Caco-2 (cell line): ENCODE results near the gene DCST1. TPM values are rescaled to one million over a fixed set of nuclear protein-coding genes. Genes with fewer than 3 reads are reported as not detected.

ENCODE experiments used
- BruUV-seq: library from RNA; stranded (reverse); fragments of 400-500 nt; replicated peaks from 2 replicates; lab custom pipeline; 2021; lab: Mats Ljungman, UMichigan
- CTCF ChIA-PET: fragments of 300-600 bp; sonication (Branson Sonifier 250); formaldehyde crosslinking; loops from one replicate; lab custom pipeline; 2022; ENCODE audit warnings: antibody characterized with exemption; lab: Charles Lee
- POLR2A ChIA-PET: fragments of 300-600 bp; sonication (Branson Sonifier 250); formaldehyde crosslinking; loops from one replicate; lab custom pipeline; 2022; ENCODE audit warnings: antibody characterized with exemption; lab: Charles Lee
- DNase-seq, 2 experiments: peaks; one replicate each; pipeline versions ENCODE4 v3.0.0 to v3.0.0-alpha.2; 2020 to 2022
- H3K27me3 ChIP-seq: replicated peaks from 2 replicates; pipeline ENCODE4 v1.6.0; 2011; ENCODE audit warnings: low read length; ENCODE audit not compliant: control insufficient read depth, insufficient read depth
- H3K36me3 ChIP-seq: 2 replicates; pipeline ENCODE4 v1.5.1; 2011; ENCODE audit warnings: low read length; ENCODE audit not compliant: control insufficient read depth, insufficient read depth
- H3K4me1 ChIP-seq: fragments of 250-450 bp; sonication (Bioruptor Pico); 2 replicates; pipeline ENCODE4 v1.5.1; 2020; ENCODE audit warnings: mild to moderate bottlenecking
- H3K4me3 ChIP-seq: 2 replicates; pipeline ENCODE4 v1.5.1; 2011; ENCODE audit warnings: low read depth, mild to moderate bottlenecking, control low read depth, low read length
- H3K9me3 ChIP-seq: fragments of 250-450 bp; sonication (Bioruptor Pico); 2 replicates; pipeline ENCODE4 v1.5.1; 2020; ENCODE audit warnings: mild to moderate bottlenecking, moderate library complexity
- H3K27ac Mint-ChIP-seq: one replicate; pipeline ENCODE4 v1.8.0; 2022; ENCODE audit warnings: mixed read lengths; ENCODE audit not compliant: unreplicated experiment
- H3K27me3 Mint-ChIP-seq: one replicate; pipeline ENCODE4 v1.8.0; 2022; ENCODE audit warnings: mixed read lengths; ENCODE audit not compliant: insufficient read depth, unreplicated experiment
- H3K36me3 Mint-ChIP-seq: one replicate; pipeline ENCODE4 v1.8.0; 2022; ENCODE audit warnings: mild to moderate bottlenecking, mixed read lengths; ENCODE audit not compliant: insufficient read depth, unreplicated experiment
- H3K4me1 Mint-ChIP-seq: one replicate; pipeline ENCODE4 v1.8.0; 2022; ENCODE audit warnings: low read depth, mixed read lengths; ENCODE audit not compliant: unreplicated experiment
- H3K4me3 Mint-ChIP-seq: one replicate; pipeline ENCODE4 v1.8.0; 2022; ENCODE audit warnings: mild to moderate bottlenecking, moderate library complexity, mixed read lengths; ENCODE audit not compliant: unreplicated experiment
- H3K9me3 Mint-ChIP-seq: one replicate; pipeline ENCODE4 v1.8.0; 2022; ENCODE audit warnings: mixed read lengths; ENCODE audit not compliant: unreplicated experiment
- CTCF ChIP-seq, 2 experiments: fragments of 200-600 bp in 1 of 2; IDR thresholded peaks; 1 replicate in 1 of 2; 2 replicates in 1 of 2; pipeline versions ENCODE4 v1.5.1 to v1.8.0; 2011 to 2022; ENCODE audit warnings: antibody characterized with exemption in 1 of 2, control low read depth in 1 of 2, inconsistent platforms in 1 of 2, low read depth in 1 of 2, low read length in 1 of 2, mild to moderate bottlenecking in 1 of 2, moderate library complexity in 1 of 2; ENCODE audit not compliant: insufficient read depth in 1 of 2, severe bottlenecking in 1 of 2, unreplicated experiment in 1 of 2
- intact Hi-C: fragments of 100-400 bp; cut with micrococcal nuclease; formaldehyde crosslinking; loops from one replicate; pipeline ENCODE4 v1.10.0; 2022; ENCODE audit not compliant: unreplicated experiment
- total RNA-seq: library from RNA; stranded (reverse); gene quantifications from 2 replicates; pipeline ENCODE4 v1.2.3, GENCODE V29; 2022

DCST1 gene
- total RNA-seq, 1 experiment from 2014 or later = not detected

DNA sequence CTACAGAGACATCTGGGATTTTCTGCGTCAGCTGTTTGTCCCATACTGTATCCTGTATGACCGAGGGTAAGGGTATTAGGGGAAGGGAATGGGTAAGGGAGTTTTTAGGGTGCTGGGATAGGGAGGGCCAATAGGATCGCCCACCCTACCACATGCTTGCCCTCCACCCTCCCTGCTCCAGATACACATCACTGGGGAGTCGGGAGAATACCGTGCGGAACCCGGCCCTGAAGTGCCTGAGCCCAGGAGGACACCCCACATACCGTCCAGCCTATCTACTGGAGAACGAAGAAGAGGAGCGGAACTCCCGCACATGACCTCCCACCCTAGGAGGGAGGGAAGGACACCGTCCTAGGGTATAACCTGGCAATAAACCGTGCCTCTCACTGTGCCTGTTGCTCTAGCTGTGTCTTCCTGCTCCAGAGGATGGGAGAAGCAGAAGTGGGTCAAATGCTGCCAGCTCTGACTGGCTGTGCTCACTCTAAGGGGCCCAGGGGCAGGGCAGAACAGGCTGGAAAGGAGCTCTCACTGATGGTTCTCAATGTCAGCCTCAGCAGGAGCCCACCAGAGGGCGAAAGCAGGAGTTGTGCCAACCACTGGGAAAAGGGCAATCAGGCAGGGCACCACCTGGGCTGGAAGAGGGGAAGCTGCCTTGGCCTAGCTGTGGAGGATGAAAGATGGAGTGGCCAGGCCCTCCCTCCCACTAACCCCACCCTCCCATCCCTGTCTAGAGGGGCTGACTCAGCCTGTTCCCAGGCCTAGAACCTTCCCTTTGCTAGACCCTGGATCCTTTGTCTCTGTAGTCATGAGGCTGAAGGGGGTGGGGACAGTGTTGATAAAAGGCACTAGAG is 40.7 kb upstream of the DCST1 start:
- Histone ChIP-seq H3K27me3 (no peaks in the 10 kb centered on the region), H3K36me3 (peaks cover 6% of the 10 kb centered on the region), H3K4me3 (no peak overlapping the region), H3K4me1 (0 out of 2 replicates have a peak, but pooled peaks cover 7% of the 10 kb centered on the region), H3K9me3 (no peaks in the 10 kb centered on the region)
- Mint-ChIP-seq H3K9me3 (no peaks in the 10 kb centered on the region), H3K4me1 (peaks cover 15% of the 10 kb centered on the region), H3K4me3 (no peak overlapping the region), H3K36me3 (peaks cover 29% of the 10 kb centered on the region), H3K27me3 (no peaks in the 10 kb centered on the region), H3K27ac (no peak overlapping the region)
- CTCF ChIA-PET = interaction anchor here (0.6 to 1.8 kb wide), 9 partner anchors 10 to 69 kb away, joined by 3 to 6 read pairs (median 3); partner anchors contain the start of genes FLAD1 and PMVK
- peak in 1 of 2 experiments; percentile 30 for DNase-seq
- TF ChIP-seq CTCF (IDR thresholded peaks at IDR 0.05; ENCODE audit: insufficient read depth in 1 of 2, low read depth in 1 of 2, low read length in 1 of 2, severe bottlenecking in 1 of 2, unreplicated experiment in 1 of 2) = peak in 1 of 2 experiments; percentile 36
- BruUV-seq = no TSS peak
- POLR2A ChIA-PET = interaction anchor here (0.9 to 1.5 kb wide), 4 partner anchors 8 to 32 kb away, joined by 3 to 14 read pairs (median 4); partner anchors contain the start of genes CKS1B, FLAD1 and PYGO2
- intact Hi-C loops = no loop called here

DNA sequence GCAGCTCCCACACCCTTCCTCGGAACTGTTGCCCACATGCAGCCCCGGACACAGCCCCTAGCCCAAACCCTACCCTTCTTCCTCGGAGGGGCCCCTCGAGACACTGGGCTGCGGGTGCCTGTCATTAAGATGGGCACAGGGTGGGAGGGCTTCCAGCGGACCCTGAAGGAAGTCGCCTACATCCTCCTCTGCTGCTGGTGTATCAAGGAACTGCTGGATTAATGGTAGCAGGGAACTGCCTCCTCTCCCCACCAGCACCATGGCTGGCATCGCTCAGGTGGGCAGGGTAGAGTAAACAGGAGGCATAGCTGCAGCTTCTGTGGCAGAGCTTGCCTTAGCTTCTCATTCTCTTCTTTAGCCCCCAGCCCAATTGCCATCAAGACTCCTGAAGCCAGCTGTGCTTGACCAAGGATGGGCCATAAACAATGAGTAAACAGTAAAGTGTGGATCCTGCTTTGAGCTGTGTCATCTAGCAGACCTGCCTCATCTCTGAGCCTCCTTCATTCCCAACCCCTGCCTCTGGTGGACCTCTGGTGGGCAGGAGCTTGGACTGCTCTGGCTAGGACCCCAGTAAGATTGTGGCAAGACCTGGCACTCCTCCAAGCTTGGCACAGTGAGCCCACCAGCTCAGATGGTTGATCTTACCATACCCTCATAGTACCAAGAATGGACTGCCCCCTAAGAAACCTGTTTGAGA is 39.9 kb upstream of the DCST1 start, which contains the start of gene LENEP:
Gene LENEP, plus strand, starts transcription at position 15 of the 697 bp plus-strand sequence. Its CDS starts 22 bp downstream, at position 37.
- Histone ChIP-seq H3K27me3 (no peaks in the 10 kb centered on the region), H3K4me3 (no peak within 1 kb of the TSS), H3K9me3 (no peaks in the 10 kb centered on the region), H3K4me1 (0 out of 2 replicates have a peak, but pooled peaks cover 7% of the 10 kb centered on the region), H3K36me3 (peaks cover 3% of the 10 kb centered on the region; the same call in 1 of the 2 replicates)
- Mint-ChIP-seq H3K36me3 (peaks cover 21% of the 10 kb centered on the region), H3K4me3 (no peak within 1 kb of the TSS), H3K4me1 (peaks cover 21% of the 10 kb centered on the region), H3K27ac (peak within 1 kb of the TSS; percentile 48), H3K9me3 (no peaks in the 10 kb centered on the region), H3K27me3 (no peaks in the 10 kb centered on the region)
- no peak for TF ChIP-seq CTCF (IDR thresholded peaks at IDR 0.05; ENCODE audit: insufficient read depth in 1 of 2, low read depth in 1 of 2, low read length in 1 of 2, severe bottlenecking in 1 of 2, unreplicated experiment in 1 of 2)
- DNase-seq = no peak
- ChIA-PET CTCF (interaction anchor here (0.6 to 1.8 kb wide), 13 partner anchors 10 to 1030 kb away, joined by 3 to 8 read pairs (median 4); partner anchors contain the start of genes FLAD1, PBXIP1, PMVK and PYGO2), POLR2A (interaction anchor here (0.9 to 1.5 kb wide), 5 partner anchors 9 to 32 kb away, joined by 3 to 14 read pairs (median 6); partner anchors contain the start of genes CKS1B, FLAD1 and PYGO2)
- intact Hi-C loops = no loop called here
- no TSS peak for BruUV-seq

GRCh38 chr1:154994269-154994587 is 39.4 kb upstream of the DCST1 start:
- peak overlapping the region; percentile 48 for H3K27ac Mint-ChIP-seq
- H3K4me3 Mint-ChIP-seq = no peak overlapping the region
- H3K4me1 ChIP-seq = 0 out of 2 replicates have a peak, but pooled peaks cover 11% of the 10 kb centered on the region
- no peaks in the 10 kb centered on the region for H3K9me3 Mint-ChIP-seq
- H3K9me3 ChIP-seq = no peaks in the 10 kb centered on the region
- TF ChIP-seq CTCF (IDR thresholded peaks at IDR 0.05; ENCODE audit: insufficient read depth in 1 of 2, low read depth in 1 of 2, low read length in 1 of 2, severe bottlenecking in 1 of 2, unreplicated experiment in 1 of 2) = no peak
- peaks cover 21% of the 10 kb centered on the region for H3K36me3 Mint-ChIP-seq
- H3K36me3 ChIP-seq = peaks cover 3% of the 10 kb centered on the region; the same call in 1 of the 2 replicates
- intact Hi-C loops = no loop called here
- no peaks in the 10 kb centered on the region for H3K27me3 Mint-ChIP-seq
- H3K4me1 Mint-ChIP-seq = peaks cover 26% of the 10 kb centered on the region
- ChIA-PET POLR2A (interaction anchor here (1.2 to 1.5 kb wide), 3 partner anchors 11 to 33 kb away, joined by 6 to 14 read pairs (median 7); partner anchors contain the start of genes CKS1B, FLAD1 and PYGO2), CTCF (interaction anchor here (0.6 to 1.8 kb wide), 7 partner anchors 11 to 1031 kb away, joined by 3 to 8 read pairs (median 6); partner anchors contain the start of genes FLAD1, PBXIP1, PYGO2 and SLC39A1)
- H3K4me3 ChIP-seq = no peak overlapping the region
- no peaks in the 10 kb centered on the region for H3K27me3 ChIP-seq
- BruUV-seq = no TSS peak
- no peak for DNase-seq
